PC-3 (cell line): ENCODE measurements around the gene THAP4. TPM values are rescaled to one million over a fixed set of nuclear protein-coding genes. Genes with fewer than 3 reads are reported as not detected.

Experiments used
- ATAC-seq: fragments of 200-7000 bp; cut with Tn5 transposase; 2 replicates; pipeline ENCODE4 v1.9.1; 2020; ENCODE audit warnings: mild to moderate bottlenecking, moderate library complexity
- BruUV-seq: library from RNA; stranded (reverse); fragments of 400-500 nt; replicated peaks from 2 replicates; lab custom pipeline; 2021; lab: Mats Ljungman, UMichigan
- CTCF ChIA-PET: fragments of 300-600 bp; sonication (Branson Sonifier 250); formaldehyde crosslinking; loops from one replicate; lab custom pipeline; 2022; ENCODE audit warnings: antibody characterized with exemption; lab: Charles Lee
- POLR2A ChIA-PET: fragments of 300-600 bp; sonication (Branson Sonifier 250); formaldehyde crosslinking; loops from one replicate; lab custom pipeline; 2022; ENCODE audit warnings: antibody characterized with exemption; ENCODE audit not compliant: unreplicated experiment; lab: Charles Lee
- DNase-seq: peaks from one replicate; pipeline ENCODE4 v3.0.0-alpha.2; 2015
- H2AFZ ChIP-seq: fragments of 300-600 bp; sonication (generic); 2 replicates; pipeline ENCODE4 v1.6.0; 2016; ENCODE audit warnings: antibody characterized with exemption, low read length
- H3F3A ChIP-seq: fragments of 300-600 bp; sonication (generic); one replicate; pipeline ENCODE4 v1.6.0; 2017; ENCODE audit warnings: antibody characterized with exemption, low read length, control low read depth, mild to moderate bottlenecking; ENCODE audit not compliant: unreplicated experiment
- H3K27ac ChIP-seq: fragments of 300-600 bp; sonication (generic); 2 replicates; pipeline ENCODE4 v1.5.1; 2016; ENCODE audit warnings: mild to moderate bottlenecking, low read length
- H3K27me3 ChIP-seq: fragments of 300-600 bp; sonication (generic); 2 replicates; pipeline ENCODE4 v1.6.1; 2016; ENCODE audit warnings: low read length, mixed read lengths
- H3K36me3 ChIP-seq: fragments of 300-600 bp; sonication (generic); 2 replicates; pipeline ENCODE4 v1.6.1; 2016; ENCODE audit warnings: low read depth, mixed run types, low read length, mixed read lengths
- H3K4me1 ChIP-seq: fragments of 300-600 bp; sonication (generic); 2 replicates; pipeline ENCODE4 v1.5.1; 2016; ENCODE audit warnings: low read length; ENCODE audit not compliant: insufficient read depth
- H3K4me2 ChIP-seq: fragments of 300-600 bp; sonication (generic); 2 replicates; pipeline ENCODE4 v1.6.0; 2016; ENCODE audit warnings: low read length
- H3K4me3 ChIP-seq: fragments of 300-600 bp; sonication (generic); 2 replicates; pipeline ENCODE4 v1.5.1; 2016; ENCODE audit warnings: mild to moderate bottlenecking, low read length, mixed read lengths
- H3K79me2 ChIP-seq: fragments of 300-600 bp; sonication (generic); 2 replicates; pipeline ENCODE4 v1.6.1; 2017; ENCODE audit warnings: low read length, mixed read lengths
- H3K9ac ChIP-seq: fragments of 300-600 bp; sonication (generic); 2 replicates; pipeline ENCODE4 v1.6.0; 2016; ENCODE audit warnings: mild to moderate bottlenecking, low read length
- H3K9me2 ChIP-seq: fragments of 300-600 bp; sonication (generic); replicated peaks from 2 replicates; pipeline ENCODE4 v1.6.1; 2016; ENCODE audit warnings: mixed run types, low read length, mixed read lengths
- H3K9me3 ChIP-seq: fragments of 300-600 bp; sonication (generic); 2 replicates; pipeline ENCODE4 v1.6.1; 2016; ENCODE audit warnings: low read length, mixed read lengths
- H4K20me1 ChIP-seq: fragments of 300-600 bp; sonication (generic); 2 replicates; pipeline ENCODE4 v1.6.1; 2016; ENCODE audit warnings: low read length, mixed read lengths
- EZH2 ChIP-seq: fragments of 300-600 bp; sonication (generic); IDR thresholded peaks from one replicate; pipeline ENCODE4 v1.6.1; 2017; ENCODE audit warnings: antibody characterized with exemption, mild to moderate bottlenecking, low read length; ENCODE audit not compliant: unreplicated experiment
- EZH2phosphoT487 ChIP-seq: fragments of 300-600 bp; sonication (generic); IDR thresholded peaks from 2 replicates; pipeline ENCODE4 v1.6.1; 2018; ENCODE audit warnings: mild to moderate bottlenecking, antibody characterized with exemption, low read length, borderline replicate concordance
- intact Hi-C: fragments of 100-400 bp; cut with micrococcal nuclease; formaldehyde crosslinking; loops from 2 replicates; pipeline ENCODE4 v1.9.0; 2023
- total RNA-seq: library from RNA; depleted of rRNA; stranded (reverse); fragments of >200 nt; gene quantifications from 2 replicates; pipeline ENCODE4 v1.2.3, GENCODE V29; 2014
- TF ChIP-seq, protein P1 (sequence below): fragments of 300-600 bp; sonication (generic); conservative IDR thresholded peaks from 2 replicates; pipeline ENCODE4 v1.5.1; 2017; ENCODE audit warnings: antibody characterized with exemption, low read depth, mild to moderate bottlenecking, low read length

Gene THAP4
- total RNA-seq, 1 experiment from 2014 or later = 75.1 TPM

DNA sequence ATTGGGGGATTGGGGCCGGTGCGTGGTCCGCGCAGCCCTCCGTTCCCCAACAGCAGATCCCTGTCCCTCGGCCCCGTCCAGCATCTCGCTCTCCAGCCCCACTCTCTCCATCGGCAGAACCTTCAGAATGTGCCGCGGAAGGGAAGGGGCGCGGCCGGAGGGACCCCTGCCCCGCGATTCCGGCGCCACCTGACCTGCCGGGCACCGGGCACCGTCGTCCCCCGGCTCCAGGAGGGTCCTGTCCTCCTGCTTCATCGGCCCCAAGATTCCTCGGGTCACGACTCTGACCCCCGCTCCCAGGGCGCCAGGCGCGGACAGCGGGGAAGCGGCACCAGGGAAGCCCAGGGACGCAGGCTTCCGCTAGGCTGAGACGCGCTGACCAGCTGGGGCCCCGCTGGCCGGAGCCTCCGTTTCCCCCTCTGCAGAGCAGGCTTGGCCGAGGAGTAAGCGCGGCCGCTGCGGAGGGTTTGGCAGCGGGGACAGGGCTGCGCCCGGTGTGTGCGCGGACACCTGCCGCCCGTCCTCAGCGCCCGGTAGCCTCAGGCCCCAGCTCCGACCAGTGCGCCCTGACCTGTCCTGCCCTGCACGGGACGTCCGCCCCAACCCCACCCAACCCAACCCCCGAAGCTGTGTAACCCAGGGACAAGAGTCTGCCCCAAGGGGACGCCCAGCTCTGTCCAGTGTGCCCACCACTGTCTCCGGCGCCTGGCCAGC is 95.2 kb downstream of the THAP4 start:
- Histone ChIP-seq H3K4me3 (no peak overlapping the region), H3K9ac (no peak overlapping the region), H3K9me3 (no peaks in the 10 kb centered on the region), H3K9me2 (no peaks in the 10 kb centered on the region), H3K27ac (no peak overlapping the region), H4K20me1 (no peaks in the 10 kb centered on the region), H3K79me2 (no peaks in the 10 kb centered on the region), H3F3A (no peaks in the 10 kb centered on the region), H3K4me2 (no peak overlapping the region), H3K27me3 (no peaks in the 10 kb centered on the region), H2AFZ (no peak overlapping the region), H3K36me3 (no peaks in the 10 kb centered on the region), H3K4me1 (no peaks in the 10 kb centered on the region)
- no peak for DNase-seq
- POLR2A ChIA-PET = no interaction called here
- ATAC-seq = no peak
- intact Hi-C loops = no loop called here
- TF ChIP-seq EZH2 (no peak), EZH2phosphoT487 (no peak)
- TF ChIP-seq, protein P1, sequence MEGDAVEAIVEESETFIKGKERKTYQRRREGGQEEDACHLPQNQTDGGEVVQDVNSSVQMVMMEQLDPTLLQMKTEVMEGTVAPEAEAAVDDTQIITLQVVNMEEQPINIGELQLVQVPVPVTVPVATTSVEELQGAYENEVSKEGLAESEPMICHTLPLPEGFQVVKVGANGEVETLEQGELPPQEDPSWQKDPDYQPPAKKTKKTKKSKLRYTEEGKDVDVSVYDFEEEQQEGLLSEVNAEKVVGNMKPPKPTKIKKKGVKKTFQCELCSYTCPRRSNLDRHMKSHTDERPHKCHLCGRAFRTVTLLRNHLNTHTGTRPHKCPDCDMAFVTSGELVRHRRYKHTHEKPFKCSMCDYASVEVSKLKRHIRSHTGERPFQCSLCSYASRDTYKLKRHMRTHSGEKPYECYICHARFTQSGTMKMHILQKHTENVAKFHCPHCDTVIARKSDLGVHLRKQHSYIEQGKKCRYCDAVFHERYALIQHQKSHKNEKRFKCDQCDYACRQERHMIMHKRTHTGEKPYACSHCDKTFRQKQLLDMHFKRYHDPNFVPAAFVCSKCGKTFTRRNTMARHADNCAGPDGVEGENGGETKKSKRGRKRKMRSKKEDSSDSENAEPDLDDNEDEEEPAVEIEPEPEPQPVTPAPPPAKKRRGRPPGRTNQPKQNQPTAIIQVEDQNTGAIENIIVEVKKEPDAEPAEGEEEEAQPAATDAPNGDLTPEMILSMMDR = no peak
- CTCF ChIA-PET = no interaction called here
- BruUV-seq = no TSS peak

GRCh38 chr2:241540771-241541561 is 96.0 kb downstream of the THAP4 start:
- H3F3A ChIP-seq = no peaks in the 10 kb centered on the region
- H3K4me3 ChIP-seq = no peak overlapping the region
- no peaks in the 10 kb centered on the region for H3K27me3 ChIP-seq
- TF ChIP-seq EZH2 (no peak), EZH2phosphoT487 (no peak)
- TF ChIP-seq, protein P1 = no peak
- no peak for DNase-seq
- no peaks in the 10 kb centered on the region for H3K9me2 ChIP-seq
- H3K4me1 ChIP-seq = no peaks in the 10 kb centered on the region
- CTCF ChIA-PET = no interaction called here
- POLR2A ChIA-PET = no interaction called here
- intact Hi-C loops = no loop called here
- ATAC-seq = no peak; the same call in 1 of the 2 replicates
- H3K9ac ChIP-seq = no peak overlapping the region
- no peaks in the 10 kb centered on the region for H3K9me3 ChIP-seq
- H4K20me1 ChIP-seq = no peaks in the 10 kb centered on the region
- no peak overlapping the region for H3K4me2 ChIP-seq
- no peaks in the 10 kb centered on the region for H3K79me2 ChIP-seq
- no peaks in the 10 kb centered on the region for H3K36me3 ChIP-seq
- no TSS peak for BruUV-seq
- H3K27ac ChIP-seq = no peak overlapping the region
- no peak overlapping the region for H2AFZ ChIP-seq

DNA sequence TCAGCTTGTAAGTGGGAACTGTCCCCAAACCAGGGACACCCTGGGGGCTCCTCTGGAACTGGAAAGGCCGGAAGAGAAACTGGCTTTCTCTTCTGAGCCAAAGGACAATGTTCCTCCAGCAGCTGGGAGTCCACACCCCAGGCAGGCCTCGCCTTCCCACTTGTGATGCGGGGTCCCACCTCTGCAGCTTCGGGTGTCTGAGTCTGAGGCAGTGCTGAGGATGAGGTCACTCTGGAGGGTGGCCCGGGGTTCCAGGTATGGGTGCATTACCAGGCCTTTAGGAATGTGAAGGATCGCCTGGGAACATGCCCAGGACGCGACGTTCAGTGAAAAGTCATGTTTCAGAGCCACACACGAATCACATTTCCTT is 96.6 kb downstream of the THAP4 start:
- no peaks in the 10 kb centered on the region for H3K4me1 ChIP-seq
- no peaks in the 10 kb centered on the region for H3K36me3 ChIP-seq
- H3K9me2 ChIP-seq = no peaks in the 10 kb centered on the region
- ATAC-seq (no peak), DNase-seq (no peak)
- ChIA-PET CTCF (no interaction called here), POLR2A (no interaction called here)
- TF ChIP-seq, protein P1 = no peak
- TF ChIP-seq EZH2 = no peak
- H3K9me3 ChIP-seq = no peaks in the 10 kb centered on the region
- intact Hi-C loops = no loop called here
- H2AFZ ChIP-seq = no peak overlapping the region
- BruUV-seq = no TSS peak
- H3K4me3 ChIP-seq = no peak overlapping the region
- no peaks in the 10 kb centered on the region for H4K20me1 ChIP-seq
- H3K27me3 ChIP-seq = no peaks in the 10 kb centered on the region
- H3K9ac ChIP-seq = no peak overlapping the region
- H3K4me2 ChIP-seq = no peak overlapping the region
- H3K27ac ChIP-seq = no peak overlapping the region
- H3K79me2 ChIP-seq = no peaks in the 10 kb centered on the region
- no peaks in the 10 kb centered on the region for H3F3A ChIP-seq
